HG03103 (cell line): ENCODE results near the gene RGMA.
"Not testable (repeated sequence)": the region's sequence is repeated elsewhere in the genome, so short reads cannot be mapped to it uniquely, and the experiment has no call there.

Experiments used
- ATAC-seq: cut with Tn5 transposase; IDR thresholded peaks from one replicate; pipeline ENCODE4 v1.9.1; 2021; ENCODE audit warnings: low read depth; ENCODE audit not compliant: unreplicated experiment

RGMA gene

DNA sequence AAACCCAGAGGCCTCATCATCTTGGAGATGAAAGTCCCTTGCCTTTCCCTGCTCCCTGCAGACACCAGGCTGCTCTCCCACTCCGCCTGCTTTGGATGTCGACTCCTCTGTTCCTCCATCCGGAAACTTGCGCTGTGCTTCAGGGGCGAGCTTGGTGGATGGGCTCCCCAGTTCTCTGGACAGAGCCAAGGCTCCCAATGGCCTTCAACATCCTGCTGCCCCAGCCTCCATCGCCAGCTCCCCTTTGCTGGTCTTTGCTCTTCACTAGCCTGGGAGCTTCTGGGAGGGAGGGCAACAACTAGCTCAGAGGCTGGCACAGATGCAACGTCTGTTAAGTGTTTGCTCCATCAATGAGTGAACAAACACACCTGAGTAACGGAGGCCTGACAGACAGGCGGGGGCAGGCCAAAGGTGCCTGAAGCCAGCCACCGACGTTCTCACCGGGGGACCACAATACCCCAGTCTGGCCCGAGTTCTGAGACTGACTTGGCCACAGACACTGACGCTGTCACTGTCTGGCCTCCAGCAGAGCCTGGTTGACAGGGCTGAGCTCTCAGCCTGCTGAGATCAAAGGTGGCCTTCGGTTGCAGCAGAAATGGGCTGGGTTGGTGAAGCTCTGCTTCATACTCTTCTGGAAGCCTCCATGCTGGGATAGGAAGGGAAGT is 39.0 kb downstream of the RGMA start:
- ATAC-seq: no peak

DNA sequence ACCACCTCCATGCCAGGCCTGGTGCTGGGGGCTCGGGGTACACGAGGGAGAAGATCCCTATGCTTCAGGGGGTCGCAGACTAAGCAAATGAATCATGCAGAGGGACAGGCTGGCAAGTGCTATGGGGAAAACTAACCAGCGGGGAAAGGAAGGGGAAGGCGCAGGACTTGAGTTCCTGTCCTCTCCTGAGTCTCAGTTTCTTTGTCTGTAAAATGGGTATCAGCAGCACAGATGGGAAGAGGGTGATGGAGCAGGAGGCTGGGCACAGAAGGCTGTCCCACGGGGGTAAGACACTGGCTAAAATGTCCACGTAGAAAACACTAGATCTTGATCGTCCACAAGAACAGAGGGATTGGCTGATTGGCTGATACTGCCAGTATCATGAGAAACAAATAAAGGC is 39.8 kb downstream of the RGMA start:
- no peak for ATAC-seq

DNA sequence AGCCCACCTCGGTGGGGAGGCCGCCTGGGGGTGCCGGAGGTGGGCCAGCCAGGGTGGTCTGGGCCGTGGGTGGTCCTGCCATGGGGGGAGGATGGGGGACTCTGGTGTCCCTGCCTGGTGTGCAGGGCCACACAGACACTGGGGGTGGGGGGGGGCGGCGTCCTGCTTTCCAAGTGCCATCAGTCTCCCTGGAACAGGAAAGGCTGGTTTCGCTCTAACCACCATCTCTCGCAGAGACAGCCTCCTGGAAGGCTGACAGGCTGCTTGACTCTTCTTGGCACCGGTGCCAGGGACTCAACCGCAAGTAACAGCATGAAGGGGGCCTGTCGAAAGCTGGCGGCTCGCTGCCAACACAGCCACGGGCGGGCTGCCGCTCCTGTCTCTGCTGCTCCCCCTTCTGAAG is 40.3 kb downstream of the RGMA start:
- ATAC-seq: no peak

DNA sequence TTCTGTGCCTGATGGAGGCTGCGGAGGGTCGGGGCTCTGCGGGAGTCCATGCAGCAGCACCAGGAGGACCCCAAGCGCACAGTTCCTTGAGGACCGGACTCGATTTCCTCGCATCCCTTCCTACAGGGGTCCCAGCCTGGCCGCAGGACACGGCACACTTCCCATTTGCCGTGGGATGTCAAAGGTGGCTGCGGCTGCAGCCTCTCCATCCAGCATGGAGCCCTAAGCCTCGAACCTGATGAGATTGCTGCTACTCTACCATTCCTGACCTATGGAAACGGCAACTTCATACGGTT is 40.6 kb downstream of the RGMA start:
- ATAC-seq: no peak

DNA sequence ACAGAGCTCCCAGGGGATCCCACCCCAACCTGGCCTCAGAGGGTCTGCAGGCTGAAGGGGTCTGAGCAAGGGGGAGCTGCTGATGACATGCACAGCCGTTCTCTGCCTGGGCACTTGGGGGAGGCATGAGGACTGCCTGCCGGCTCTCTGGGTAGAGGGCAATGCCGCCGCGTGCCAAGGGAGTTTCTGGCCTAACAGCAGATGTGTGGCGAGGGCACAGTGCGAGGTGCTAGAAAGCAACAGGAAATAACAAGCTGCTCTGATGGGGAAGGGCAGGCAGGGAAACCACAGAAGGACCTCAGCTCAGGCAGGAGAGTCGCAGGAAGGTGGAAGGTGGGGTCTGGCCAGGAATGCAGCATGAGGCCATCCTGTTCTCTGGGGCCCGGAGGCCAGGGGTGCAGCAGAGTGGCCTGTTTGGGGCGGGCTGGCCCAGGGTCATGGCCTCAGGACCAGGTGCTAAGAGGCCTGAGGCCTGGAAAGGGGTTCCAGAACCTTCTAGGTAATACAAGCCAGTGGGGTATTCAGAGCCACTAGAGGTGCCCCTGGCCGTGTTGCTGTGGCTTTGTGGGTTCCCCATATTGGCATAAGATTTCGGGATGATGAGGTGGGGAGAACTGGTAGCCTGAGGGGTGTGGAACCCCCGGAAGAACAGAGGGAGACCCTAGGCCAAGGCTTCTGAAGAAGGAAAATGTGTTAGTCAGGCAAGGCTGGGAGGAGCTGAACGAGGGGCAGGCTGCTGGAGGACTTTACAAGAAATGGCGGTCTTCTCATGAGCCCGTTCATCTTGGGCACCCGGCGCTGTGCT is 41.2 kb downstream of the RGMA start:
- ATAC-seq: no peak

DNA sequence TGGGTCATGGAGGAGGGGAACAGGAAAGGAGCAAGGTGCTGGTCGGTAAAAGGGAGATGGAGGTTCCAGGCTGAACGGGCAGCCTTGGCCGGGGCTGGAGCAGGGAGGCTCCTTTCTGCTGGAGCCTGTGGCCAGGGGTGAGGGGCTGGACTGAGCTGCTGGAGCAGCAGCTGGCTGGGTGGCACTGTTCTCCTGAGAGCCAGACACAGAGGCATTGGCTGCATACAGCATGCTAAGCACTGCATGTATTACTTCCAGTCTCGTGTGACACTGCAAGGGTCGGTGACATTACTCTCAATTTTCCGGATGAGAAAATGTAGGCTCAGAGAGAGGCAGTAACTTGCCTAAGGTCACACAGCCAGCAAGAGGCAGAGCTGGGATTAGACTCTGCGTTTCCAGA is 42.3 kb downstream of the RGMA start:
- no peak for ATAC-seq

DNA sequence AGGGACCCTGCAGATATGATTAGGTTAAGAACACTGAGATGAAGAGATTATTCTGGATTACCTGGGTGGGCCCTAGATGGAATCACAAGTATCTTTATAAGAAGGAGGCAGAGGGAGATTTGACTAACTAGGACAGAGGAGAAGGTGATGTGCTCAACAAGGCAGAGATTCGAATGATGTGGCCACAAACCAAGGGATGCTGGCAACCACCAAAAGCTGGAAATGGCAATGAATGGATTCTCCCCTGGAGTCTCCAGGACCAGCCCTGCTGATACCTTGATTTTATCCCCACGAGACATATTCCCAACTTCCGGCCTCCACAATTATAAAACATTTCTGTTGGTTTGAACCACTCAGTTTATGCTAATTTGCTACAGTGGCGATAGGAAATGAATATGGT is 42.9 kb downstream of the RGMA start:
- no peak for ATAC-seq

DNA sequence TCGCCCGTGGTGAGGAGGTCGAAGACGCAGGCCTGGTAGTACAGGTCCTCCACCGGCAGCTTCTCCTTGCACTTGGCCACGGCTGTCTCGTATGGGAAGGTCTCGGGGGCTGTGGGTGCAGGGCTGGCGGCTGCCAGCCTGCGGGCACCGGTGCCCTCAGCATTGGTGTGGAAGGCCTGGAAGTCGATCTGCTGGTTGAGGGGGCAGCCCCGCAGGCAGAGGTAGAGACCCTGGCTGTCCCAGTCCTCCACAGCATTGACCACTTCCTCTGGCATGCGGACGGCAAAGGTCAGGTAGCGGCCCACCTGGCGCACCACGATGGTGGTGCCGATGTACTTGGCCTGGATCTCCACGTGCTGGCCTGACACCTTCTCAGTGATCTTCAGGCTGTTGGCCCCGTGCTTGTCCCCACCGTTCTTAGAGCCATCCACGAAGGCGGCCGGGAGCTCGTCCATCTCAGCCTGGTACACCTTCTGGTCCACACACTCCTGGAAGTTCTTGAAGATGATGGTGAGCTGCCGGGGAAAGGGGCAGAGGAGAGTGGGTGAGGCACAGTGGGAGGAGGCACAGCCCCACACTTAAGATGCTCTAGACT is 43.7 kb downstream of the RGMA start:
- no peak for ATAC-seq

DNA sequence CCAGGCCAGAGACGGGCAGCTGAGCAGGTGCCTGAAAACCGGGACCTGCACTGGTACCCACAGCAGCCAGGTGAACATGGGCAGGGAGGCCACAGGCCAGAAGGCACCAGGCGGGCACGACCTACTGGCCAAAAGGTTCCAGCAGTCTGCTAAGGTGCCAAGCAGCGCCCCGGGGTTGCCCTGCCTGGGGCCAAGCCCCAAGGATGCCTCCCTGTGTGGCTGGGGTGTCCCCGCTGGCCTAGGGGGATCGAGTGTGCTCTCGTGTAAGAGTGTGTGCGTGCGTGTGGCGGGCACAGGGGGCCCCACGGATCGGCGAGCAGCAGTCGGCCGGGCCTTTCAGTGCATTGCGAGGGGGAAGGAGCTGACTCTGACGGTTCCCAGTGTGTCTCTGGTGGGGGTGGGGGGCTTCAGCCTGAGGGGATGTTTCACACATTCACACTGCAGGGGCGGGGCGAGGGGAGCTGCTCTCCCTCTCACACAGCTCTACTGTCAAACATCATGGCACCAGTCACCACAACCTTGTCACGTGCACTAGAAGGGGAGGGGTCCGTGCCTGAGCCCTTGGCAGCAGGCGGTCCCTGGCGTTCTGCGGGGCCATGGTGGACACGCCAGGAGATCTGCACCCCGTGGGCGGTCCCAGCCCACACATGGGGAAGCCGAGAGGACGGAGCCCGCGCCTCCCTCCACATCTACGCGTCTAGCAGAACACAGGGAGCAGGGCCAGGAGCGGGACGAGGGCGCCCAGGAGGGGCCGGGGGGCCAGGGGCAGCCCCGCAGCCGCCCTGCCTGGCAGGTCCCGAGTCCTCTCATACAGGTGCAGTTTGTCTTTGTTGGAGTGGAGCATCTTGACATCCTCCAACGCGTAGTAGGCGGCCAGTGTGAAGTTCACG is 44.5 kb downstream of the RGMA start:
- ATAC-seq: no peak

DNA sequence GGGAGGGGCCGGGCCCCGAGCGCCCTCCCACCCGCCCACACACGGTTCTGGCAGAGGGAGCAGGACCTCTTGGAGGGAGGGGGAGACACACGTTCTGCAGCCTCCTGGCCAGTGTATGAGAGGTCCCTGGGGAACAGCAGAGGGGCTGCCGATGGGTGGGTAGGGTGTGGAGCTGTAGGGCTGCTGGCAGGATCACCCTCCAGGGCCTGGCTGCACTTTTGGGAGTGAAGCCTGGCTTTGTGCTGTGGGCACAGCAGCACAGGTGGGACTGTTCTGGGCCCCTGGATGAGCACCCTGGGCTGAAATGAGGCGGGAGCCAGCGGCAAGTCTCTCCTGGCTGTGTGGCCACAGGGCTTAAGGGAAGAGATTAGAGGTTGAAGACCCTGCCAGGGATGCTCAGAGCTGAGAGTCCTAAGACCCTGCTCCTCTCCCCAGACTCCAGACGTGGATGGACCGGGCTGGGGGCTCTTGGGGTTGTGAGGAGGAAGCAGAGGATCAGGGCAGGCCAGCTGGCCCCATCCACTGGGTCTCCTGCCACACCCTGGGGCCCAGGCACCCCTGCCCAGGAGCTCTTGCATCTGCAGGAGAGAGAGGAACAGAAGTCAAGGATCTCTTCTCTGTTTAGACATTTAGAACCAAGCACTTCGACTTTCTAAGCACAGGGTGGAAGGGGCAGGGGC is 45.2 kb downstream of the RGMA start:
- no peak for ATAC-seq

DNA sequence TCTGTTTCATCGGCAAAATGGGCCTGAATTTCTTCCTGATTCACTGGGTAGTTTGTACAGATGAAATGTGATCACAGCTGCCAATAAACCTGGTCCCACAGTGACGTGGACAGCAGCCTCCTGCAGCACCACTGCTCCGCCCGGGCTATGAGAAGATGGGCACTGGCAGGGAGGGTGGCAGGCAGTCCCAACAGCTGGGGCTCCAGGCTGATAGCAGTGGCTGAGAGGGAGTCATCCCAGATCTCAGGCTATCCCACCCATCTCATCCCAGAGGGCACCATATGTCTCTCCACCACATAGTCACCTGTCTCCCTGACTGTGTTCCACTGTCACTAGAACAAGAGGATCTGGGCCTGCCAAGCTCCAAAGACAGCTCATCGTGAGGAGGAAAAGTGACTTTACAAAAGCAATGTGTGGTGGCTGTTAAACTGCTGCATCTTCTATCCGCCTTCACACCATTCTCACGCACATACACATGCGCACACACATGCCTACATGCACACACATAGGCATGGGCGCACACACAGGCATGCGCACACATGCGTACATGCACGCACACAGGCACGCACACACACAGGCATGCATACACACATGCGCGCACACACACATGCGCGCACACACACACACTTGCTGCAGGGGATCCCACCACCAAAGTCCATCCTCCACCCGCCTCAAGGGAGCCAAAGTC is 46.2 kb downstream of the RGMA start:
- no peak for ATAC-seq

DNA sequence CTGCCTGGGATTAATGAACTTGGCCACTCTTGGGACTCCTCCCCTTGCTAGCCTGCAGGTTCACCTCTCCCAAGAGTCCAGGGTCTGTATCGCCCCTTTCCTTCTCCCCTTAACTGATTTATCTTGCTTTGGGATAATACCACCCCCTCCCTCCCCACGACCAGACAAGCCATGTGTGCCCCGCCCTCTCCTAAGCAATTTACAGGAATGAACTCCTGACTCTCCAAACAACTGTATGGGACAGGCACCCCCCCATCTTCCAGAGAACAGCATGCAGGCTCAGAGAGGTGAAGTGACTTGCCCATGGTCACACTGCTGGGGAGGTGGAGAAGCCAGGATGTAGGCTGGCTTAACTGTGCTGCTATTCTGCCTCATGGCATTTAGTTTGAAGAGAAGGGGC is 46.8 kb downstream of the RGMA start:
- ATAC-seq: no peak

DNA sequence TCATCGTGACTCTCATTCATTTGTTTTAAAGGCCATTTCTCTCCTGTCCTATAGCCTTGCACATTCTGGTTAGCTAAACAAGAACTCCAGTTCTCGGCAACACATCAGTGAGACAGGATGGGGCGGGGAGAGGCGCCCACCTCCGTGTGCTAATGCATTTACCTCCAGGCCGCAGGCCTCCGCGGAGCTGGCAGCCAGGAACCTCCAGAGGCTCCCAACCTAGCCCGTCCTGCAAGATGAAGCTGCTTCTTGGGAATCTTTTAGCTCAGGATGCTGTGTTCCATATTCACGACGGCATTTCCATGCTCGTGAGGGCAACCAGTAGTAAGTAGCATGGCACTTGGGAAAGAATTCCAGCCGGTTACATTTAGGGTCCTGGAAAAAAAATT is 47.9 kb downstream of the RGMA start:
- ATAC-seq: no peak

DNA sequence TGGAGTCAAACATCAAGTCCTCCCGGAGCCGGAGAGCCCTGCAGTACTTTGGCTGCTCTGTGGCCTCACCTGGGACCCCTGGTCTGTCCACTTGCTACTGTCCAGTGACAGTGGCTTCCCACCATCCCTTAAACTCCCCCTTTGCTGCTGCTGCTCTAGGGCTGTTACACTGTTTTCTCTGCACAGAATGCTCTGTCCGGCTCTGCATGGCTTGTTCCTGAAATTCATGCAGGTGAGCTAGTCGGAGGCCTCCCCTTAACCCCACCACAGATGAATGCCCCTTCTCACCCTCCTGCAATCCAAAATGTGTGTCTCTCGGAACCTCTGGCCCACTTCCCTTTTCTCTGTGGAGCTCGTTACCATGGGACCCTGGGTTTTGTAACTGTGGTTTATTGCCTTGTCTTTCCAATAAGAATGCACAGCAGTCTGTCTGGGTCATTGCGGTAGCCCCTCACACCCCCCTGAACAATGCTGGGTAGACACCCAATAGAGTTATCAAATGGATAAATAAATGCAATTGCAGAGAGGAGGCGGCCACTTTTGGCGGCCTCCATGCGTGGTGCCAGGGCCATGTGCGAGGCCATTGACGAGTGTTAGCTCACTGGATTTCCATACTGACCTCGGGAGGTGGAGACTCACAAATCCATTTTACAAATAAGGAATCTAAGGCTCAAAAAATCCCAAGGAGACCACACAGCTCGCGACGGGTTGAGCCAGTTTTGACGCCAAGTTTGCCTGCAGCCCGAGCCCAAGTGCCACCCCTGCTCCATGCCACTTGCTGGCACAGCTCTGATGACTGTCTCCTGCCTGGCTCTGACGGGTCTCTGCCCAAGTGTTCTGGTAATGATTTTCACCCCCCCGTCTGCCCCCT is 48.5 kb downstream of the RGMA start:
- no peak for ATAC-seq

DNA sequence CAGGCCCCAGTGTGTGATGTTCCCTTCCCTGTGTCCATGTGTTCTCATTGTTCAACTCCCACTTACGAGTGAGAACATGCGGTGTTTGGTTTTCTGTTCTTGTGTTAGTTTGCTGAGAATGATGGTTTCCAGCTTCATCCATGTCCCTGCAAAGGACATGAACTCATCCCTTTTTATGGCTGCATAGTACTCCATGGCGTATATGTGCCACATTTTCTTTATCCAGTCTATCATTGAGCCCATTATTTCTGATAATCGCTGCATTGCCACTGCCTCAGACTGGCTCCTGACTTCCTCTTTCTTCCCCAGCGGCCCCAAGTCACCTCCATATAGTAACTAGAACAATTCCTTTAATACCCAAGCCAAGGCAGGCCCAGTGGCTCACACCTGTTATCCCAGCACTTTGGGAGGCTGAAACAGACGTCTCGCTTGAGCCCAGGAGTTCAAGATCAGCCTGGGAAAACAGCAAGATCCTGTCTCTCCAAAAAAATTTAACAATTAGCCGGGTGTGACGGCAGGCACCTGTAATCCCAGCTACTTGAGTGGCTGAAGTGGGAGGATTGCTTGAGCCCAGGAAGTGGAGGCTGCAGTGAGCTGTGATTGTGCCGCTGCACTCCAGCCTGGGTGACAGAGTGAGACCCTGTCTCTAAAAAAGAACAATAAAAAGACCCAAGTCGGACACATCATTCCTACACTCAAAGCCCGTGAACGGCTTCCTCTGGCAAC is 49.3 kb downstream of the RGMA start:
- ATAC-seq: not testable (repeated sequence)

DNA sequence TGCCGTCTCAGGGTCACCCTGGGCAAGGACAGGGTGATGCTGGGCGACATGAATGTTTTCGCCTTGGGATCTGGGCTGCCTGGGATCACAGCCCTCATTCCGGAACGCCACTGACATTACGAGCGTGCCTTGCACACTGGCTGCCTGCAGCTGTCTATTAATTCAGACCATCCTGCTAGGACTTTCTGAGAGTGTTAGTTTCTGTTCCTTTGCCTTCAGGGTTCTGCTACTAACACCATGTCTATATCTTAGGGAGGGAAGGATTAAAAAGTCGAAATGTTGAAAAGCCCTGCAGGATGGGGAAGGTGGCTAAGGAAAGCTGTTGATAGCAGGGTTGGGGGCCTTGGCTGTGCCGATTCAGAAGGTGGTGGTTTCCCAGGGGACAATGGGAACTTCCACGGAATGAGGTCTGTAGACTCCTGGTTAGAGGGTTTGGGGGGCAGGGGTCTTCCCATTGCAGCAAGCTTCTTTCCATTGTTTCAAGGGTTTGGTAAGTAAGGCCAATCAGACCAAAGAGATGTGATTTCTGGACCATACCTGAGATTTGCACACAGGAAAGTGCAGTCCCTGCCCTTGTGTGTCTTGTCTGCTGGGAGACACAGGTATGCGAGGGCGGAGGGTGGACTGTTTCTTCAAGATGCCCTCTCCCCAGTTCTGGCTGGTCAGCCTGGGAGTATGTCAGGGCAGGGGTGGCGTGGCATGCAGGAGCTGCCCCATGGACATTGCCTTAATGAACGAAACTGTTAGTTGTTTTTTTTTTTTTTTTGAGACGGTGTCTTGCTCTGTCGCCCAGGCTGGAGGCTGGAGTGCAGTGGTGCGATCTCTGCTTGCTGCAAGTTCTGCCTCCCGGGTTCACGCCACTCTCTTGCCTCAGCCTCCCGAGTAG is 50.9 kb downstream of the RGMA start:
- no peak for ATAC-seq
